CD14-positive monocyte (primary cell): ENCODE data around the gene KIF1A. TPM values are rescaled to one million over a fixed set of nuclear protein-coding genes. Genes with fewer than 3 reads are reported as not detected.

Source experiments
- DNase-seq, 3 donors: peaks; one replicate each; pipeline ENCODE4 v3.0.0-alpha.2; 2011 to 2022
- H2AFZ ChIP-seq: 2 replicates; pipeline ENCODE4 v1.6.0; 2012; ENCODE audit warnings: mild to moderate bottlenecking, low read depth, low read length, inconsistent platforms; ENCODE audit not compliant: insufficient read depth, poor library complexity, severe bottlenecking
- H3K27ac ChIP-seq, 2 donors: 1 replicate in 1 of 2; 2 replicates in 1 of 2; pipeline ENCODE4 v1.5.1; 2012 to 2013; ENCODE audit warnings: low read length in 2 of 2, control low read depth in 1 of 2, inconsistent platforms in 1 of 2, low read depth in 1 of 2, mild to moderate bottlenecking in 1 of 2
- H3K27me3 ChIP-seq, 2 donors: one replicate each; pipeline versions ENCODE4 v1.6.0 to v1.6.1; 2011 to 2013; ENCODE audit warnings: low read length in 2 of 2; ENCODE audit not compliant: control insufficient read depth in 2 of 2, insufficient read depth in 2 of 2
- H3K36me3 ChIP-seq, 2 donors: replicated peaks in 1 of 2; 1 replicate in 1 of 2; 2 replicates in 1 of 2; pipeline versions ENCODE4 v1.5.1 to v1.6.1; 2012 to 2013; ENCODE audit warnings: low read length in 2 of 2, control low read depth in 1 of 2, inconsistent platforms in 1 of 2, mild to moderate bottlenecking in 1 of 2; ENCODE audit not compliant: insufficient read depth in 2 of 2, control insufficient read depth in 1 of 2
- H3K4me1 ChIP-seq, 2 donors: 1 replicate in 1 of 2; 2 replicates in 1 of 2; pipeline versions ENCODE4 v1.5.1 to v1.6.1; 2012 to 2013; ENCODE audit warnings: low read length in 2 of 2, control low read depth in 1 of 2, inconsistent platforms in 1 of 2, mild to moderate bottlenecking in 1 of 2, moderate library complexity in 1 of 2; ENCODE audit not compliant: insufficient read depth in 2 of 2, control insufficient read depth in 1 of 2
- H3K4me2 ChIP-seq: replicated peaks from 2 replicates; pipeline ENCODE3; 2012; ENCODE audit warnings: low read length, moderate library complexity, mild to moderate bottlenecking; ENCODE audit not compliant: poor library complexity, severe bottlenecking; ENCODE audit errors: extremely low read depth
- H3K4me3 ChIP-seq, 3 experiments: fragments of 200-600 bp in 1 of 3; sonication (generic) in 1 of 3; replicated peaks in 1 of 3; 1 replicate in 2 of 3; 2 replicates in 1 of 3; pipeline ENCODE4 v1.5.1; 2011 to 2013; ENCODE audit warnings: low read length in 3 of 3, mild to moderate bottlenecking in 3 of 3, control low read depth in 2 of 3, low read depth in 2 of 3, inconsistent platforms in 1 of 3, moderate library complexity in 1 of 3
- H3K79me2 ChIP-seq: 2 replicates; pipeline ENCODE4 v1.6.0; 2012; ENCODE audit warnings: mild to moderate bottlenecking, control low read depth, inconsistent platforms, low read length, moderate library complexity; ENCODE audit not compliant: insufficient read depth
- H3K9ac ChIP-seq: 2 replicates; pipeline ENCODE4 v1.6.0; 2017; ENCODE audit warnings: low read length, mild to moderate bottlenecking; ENCODE audit not compliant: insufficient read depth, poor library complexity, severe bottlenecking
- H3K9me3 ChIP-seq, 2 donors: replicated peaks in 1 of 2; 1 replicate in 1 of 2; 2 replicates in 1 of 2; pipeline versions ENCODE4 v1.5.1 to v1.6.1; 2012 to 2013; ENCODE audit warnings: low read length in 2 of 2, control low read depth in 1 of 2; ENCODE audit not compliant: control insufficient read depth in 1 of 2, insufficient read depth in 1 of 2
- H4K20me1 ChIP-seq: 2 replicates; pipeline ENCODE4 v1.6.0; 2012; ENCODE audit warnings: mild to moderate bottlenecking, low read length, control low read depth, moderate library complexity; ENCODE audit not compliant: insufficient read depth
- H3K27ac Mint-ChIP-seq, 7 donors: one replicate each; pipeline ENCODE4 v1.8.0; 2020; ENCODE audit warnings: mild to moderate bottlenecking in 7 of 7, mixed read lengths in 7 of 7, moderate library complexity in 6 of 7, inconsistent platforms in 2 of 7
- H3K27me3 Mint-ChIP-seq, 3 donors: one replicate each; pipeline ENCODE4 v1.8.0; 2021 to 2022; ENCODE audit warnings: low read depth in 3 of 3, mild to moderate bottlenecking in 3 of 3, mixed read lengths in 3 of 3, moderate library complexity in 3 of 3, inconsistent platforms in 1 of 3
- H3K36me3 Mint-ChIP-seq, 2 donors: one replicate each; pipeline ENCODE4 v1.8.0; 2020; ENCODE audit warnings: mixed read lengths in 2 of 2, inconsistent platforms in 1 of 2, mild to moderate bottlenecking in 1 of 2
- H3K4me1 Mint-ChIP-seq: one replicate; pipeline ENCODE4 v1.8.0; 2020; ENCODE audit warnings: mild to moderate bottlenecking, mixed read lengths
- H3K4me3 Mint-ChIP-seq, 2 donors: one replicate each; pipeline ENCODE4 v1.8.0; 2020; ENCODE audit warnings: mild to moderate bottlenecking in 2 of 2, mixed read lengths in 2 of 2, moderate library complexity in 1 of 2
- H3K9me3 Mint-ChIP-seq, 7 donors: one replicate each; pipeline ENCODE4 v1.8.0; 2020 to 2022; ENCODE audit warnings: mixed read lengths in 7 of 7, mild to moderate bottlenecking in 6 of 7, moderate library complexity in 6 of 7, inconsistent platforms in 2 of 7
- WGBS: methylation state at CpG from one replicate; pipeline ENCODE4 v1.1.5; 2013; ENCODE audit warnings: missing lambda C conversion rate; ENCODE audit not compliant: insufficient coverage; 5-methylcytosine and 5-hydroxymethylcytosine counted together
- intact Hi-C, 2 donors: fragments of 100-400 bp; cut with micrococcal nuclease; formaldehyde crosslinking; loops; one replicate each; pipeline versions ENCODE4 v1.15.0 to v1.15.1; 2023
- polyA plus RNA-seq, 3 donors: library from polyadenylated mRNA; depleted of rRNA in 1 of 3; unstranded in 2 of 3; stranded (reverse) in 1 of 3; fragments of 300-500 nt in 2 of 3; fragments of >200 nt in 1 of 3; fragmentation: Illumina TruSeq in 2 of 3; gene quantifications; 1 replicate in 2 of 3; 2 replicates in 1 of 3; pipeline ENCODE4 v1.2.3, GENCODE V29; 2012 to 2021
- TF ChIP-seq, protein P1 (sequence below): fragments of 200-600 bp; IDR thresholded peaks from one replicate; pipeline ENCODE4 v1.8.0; 2022; ENCODE audit warnings: antibody characterized with exemption, mild to moderate bottlenecking

The KIF1A gene
- polyA plus RNA-seq, 3 donors, result not detected

- intact Hi-C loops, result loop anchor here in 1 of 2 donors (10.0 kb wide), 1 partner anchor 218 kb away; no protein-coding TSS in a partner anchor
- H3K4me1 ChIP-seq, result no peaks in the 10 kb centered on the region
- TF ChIP-seq, protein P1, sequence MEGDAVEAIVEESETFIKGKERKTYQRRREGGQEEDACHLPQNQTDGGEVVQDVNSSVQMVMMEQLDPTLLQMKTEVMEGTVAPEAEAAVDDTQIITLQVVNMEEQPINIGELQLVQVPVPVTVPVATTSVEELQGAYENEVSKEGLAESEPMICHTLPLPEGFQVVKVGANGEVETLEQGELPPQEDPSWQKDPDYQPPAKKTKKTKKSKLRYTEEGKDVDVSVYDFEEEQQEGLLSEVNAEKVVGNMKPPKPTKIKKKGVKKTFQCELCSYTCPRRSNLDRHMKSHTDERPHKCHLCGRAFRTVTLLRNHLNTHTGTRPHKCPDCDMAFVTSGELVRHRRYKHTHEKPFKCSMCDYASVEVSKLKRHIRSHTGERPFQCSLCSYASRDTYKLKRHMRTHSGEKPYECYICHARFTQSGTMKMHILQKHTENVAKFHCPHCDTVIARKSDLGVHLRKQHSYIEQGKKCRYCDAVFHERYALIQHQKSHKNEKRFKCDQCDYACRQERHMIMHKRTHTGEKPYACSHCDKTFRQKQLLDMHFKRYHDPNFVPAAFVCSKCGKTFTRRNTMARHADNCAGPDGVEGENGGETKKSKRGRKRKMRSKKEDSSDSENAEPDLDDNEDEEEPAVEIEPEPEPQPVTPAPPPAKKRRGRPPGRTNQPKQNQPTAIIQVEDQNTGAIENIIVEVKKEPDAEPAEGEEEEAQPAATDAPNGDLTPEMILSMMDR, result no peak
- Mint-ChIP-seq H3K36me3 (no peaks in the 10 kb centered on the region), H3K4me3 (no peak overlapping the region), H3K9me3 (no peaks in the 10 kb centered on the region), H3K27ac (no peak overlapping the region), H3K4me1 (no peaks in the 10 kb centered on the region), H3K27me3 (peaks cover 0 to 12% (median 6%) of the 10 kb centered on the region in 3 donors)
- H4K20me1 ChIP-seq, result no peaks in the 10 kb centered on the region
- no peak for DNase-seq
- H3K4me2 ChIP-seq, result no peak overlapping the region
- no peaks in the 10 kb centered on the region for H3K79me2 ChIP-seq
- H3K9me3 ChIP-seq, result no peaks in the 10 kb centered on the region
- H3K27me3 ChIP-seq, result no peaks in the 10 kb centered on the region
- 90% methylated on average over 9 of the region's 10 CpGs for WGBS
- no peak overlapping the region for H2AFZ ChIP-seq
- no peak overlapping the region for H3K9ac ChIP-seq
- no peak overlapping the region for H3K27ac ChIP-seq
- H3K36me3 ChIP-seq, result no peaks in the 10 kb centered on the region
- no peak overlapping the region for H3K4me3 ChIP-seq
Measured at GRCh38 chr2:240732911-240733622, 87.0 kb downstream of the KIF1A start.

DNA sequence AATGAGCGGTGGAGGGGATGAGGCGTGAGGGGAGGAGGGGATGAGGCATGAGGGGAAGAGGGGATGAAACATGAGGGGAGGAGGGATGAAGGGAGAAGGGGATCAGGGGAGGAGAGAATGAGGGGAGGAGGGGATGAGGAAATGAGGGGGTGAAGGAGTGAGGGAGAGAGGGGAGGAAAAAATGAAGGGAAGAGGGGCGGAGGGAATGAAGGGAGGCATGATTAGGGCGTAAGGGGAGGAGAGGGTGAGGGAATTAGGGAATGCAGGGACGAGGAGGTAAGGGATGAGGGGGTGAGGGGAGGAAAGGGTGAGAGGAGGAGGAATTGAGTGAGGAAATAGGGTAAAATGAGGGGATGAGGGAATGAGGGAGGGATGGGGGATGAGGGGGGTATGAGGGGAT lies 87.8 kb downstream of the KIF1A start:
- Histone ChIP-seq H3K4me2 (no peak overlapping the region), H3K27me3 (no peaks in the 10 kb centered on the region), H3K79me2 (no peaks in the 10 kb centered on the region), H3K27ac (no peak overlapping the region), H3K9me3 (no peaks in the 10 kb centered on the region), H4K20me1 (no peaks in the 10 kb centered on the region), H3K4me3 (no peak overlapping the region), H2AFZ (no peak overlapping the region), H3K36me3 (no peaks in the 10 kb centered on the region), H3K4me1 (no peaks in the 10 kb centered on the region), H3K9ac (no peak overlapping the region)
- H3K4me1 Mint-ChIP-seq, result no peaks in the 10 kb centered on the region
- no peaks in the 10 kb centered on the region for H3K36me3 Mint-ChIP-seq
- WGBS, result 87% methylated on average over 5 of the region's 5 CpGs
- no peak for DNase-seq
- no peaks in the 10 kb centered on the region for H3K9me3 Mint-ChIP-seq
- TF ChIP-seq, protein P1, result no peak
- no peak overlapping the region for H3K27ac Mint-ChIP-seq
- intact Hi-C loops, result loop anchor here in 1 of 2 donors (10.0 kb wide), 1 partner anchor 217 kb away; no protein-coding TSS in a partner anchor
- H3K4me3 Mint-ChIP-seq, result no peak overlapping the region
- H3K27me3 Mint-ChIP-seq, result peaks cover 0 to 12% (median 6%) of the 10 kb centered on the region in 3 donors
